Spleen (tissue), 7 donors: ENCODE results near the gene ZNF117.

Experiments used
- CTCF ChIP-seq, 11 experiments: fragments of 200-600 bp in 7 of 11; fragments of 450-650 bp in 4 of 11; sonication (generic) in 4 of 11; IDR thresholded peaks in 8 of 11; conservative IDR thresholded peaks in 3 of 11; 1 replicate in 7 of 11; 2 replicates in 4 of 11; pipeline versions ENCODE4 v1.4.0 to v1.8.0; 2016 to 2021; ENCODE audit warnings: antibody characterized with exemption in 11 of 11, inconsistent platforms in 4 of 11, mild to moderate bottlenecking in 1 of 11
- POLR2A ChIP-seq, 3 donors: fragments of 450-650 bp; IDR thresholded peaks; one replicate each; pipeline ENCODE4 v1.5.1; 2017; ENCODE audit warnings: antibody characterized with exemption in 3 of 3, mild to moderate bottlenecking in 1 of 3
- POLR2AphosphoS5 ChIP-seq, 3 donors: sonication (generic); formaldehyde crosslinking; IDR thresholded peaks; one replicate each; pipeline ENCODE4 v1.5.1; 2017; ENCODE audit warnings: antibody characterized with exemption in 3 of 3
- donor health status: DM: no; HTN: no; CAD: no; lungs with moderate emphysema.
- donor health status: DM: no; HTN: no; CAD: no.
- donor health status: DM: no; HTN: no; CAD: no.

GRCh38 chr7:64947252-64948000, 43.4 kb downstream of the ZNF117 start:
- TF ChIP-seq CTCF (IDR thresholded peaks at IDR 0.05 in 8 of 11, conservative IDR thresholded peaks at IDR 0.05 in 3 of 11) (no peak), POLR2AphosphoS5 (IDR thresholded peaks at IDR 0.05) (peak in 1 of 3 donors; percentile 11), POLR2A (IDR thresholded peaks at IDR 0.05) (no peak)
